K562 (cell line): ENCODE data around the gene DISC1. TPM values are rescaled to one million over a fixed set of nuclear protein-coding genes. Genes with fewer than 3 reads are reported as not detected.

Experiments used
- ATAC-seq: fragments of 200-7000 bp; cut with Tn5 transposase; 3 replicates; pipeline ENCODE4 v1.9.1; 2020; ENCODE audit warnings: moderate library complexity
- BruUV-seq: library from RNA; stranded (reverse); fragments of 400-500 nt; replicated peaks from 2 replicates; lab custom pipeline; 2021; lab: Mats Ljungman, UMichigan
- CTCF ChIA-PET: fragments of 300-600 bp; formaldehyde crosslinking; extraction: SDS; loops from one replicate; lab custom pipeline; 2021; ENCODE audit warnings: low intra/inter-chr PET ratio; lab: Yijun Ruan, JAX
- POLR2A ChIA-PET: fragments of 300-600, 350-650 bp; sonication (Branson Sonifier 250); formaldehyde crosslinking; extraction: SDS; loops from one replicate; lab custom pipeline; 2021; ENCODE audit warnings: antibody characterized with exemption, inconsistent platforms; lab: Yijun Ruan, JAX
- DNase-seq, 4 experiments: peaks; one replicate each; pipeline versions ENCODE4 v3.0.0 to v3.0.0-alpha.2; 2011 to 2018; ENCODE audit warnings: low spot score in 3 of 4, mixed read lengths in 3 of 4; ENCODE audit errors: extremely low read depth in 1 of 4
- FAIRE-seq: peaks from 2 replicates; lab custom pipeline; 2011; peaks lifted over from hg19 to GRCh38; lab: Jason Lieb, UNC
- H2AFZ ChIP-seq: 2 replicates; pipeline ENCODE4 v1.6.0; 2011; ENCODE audit warnings: low read depth, low read length, control low read depth, inconsistent platforms
- H3K27ac ChIP-seq: fragments of 200-600 bp; 3 replicates; pipeline ENCODE4 v1.8.0; 2011; ENCODE audit warnings: low read depth, mild to moderate bottlenecking, control low read depth, inconsistent platforms, low read length, moderate library complexity, mixed read lengths; ENCODE audit errors: extremely low read depth
- H3K27me3 ChIP-seq, 2 experiments: fragments of 300-600 bp in 1 of 2; 2 replicates in 1 of 2; 3 replicates in 1 of 2; pipeline versions ENCODE4 v1.6.0 to v1.8.0; 2011; ENCODE audit warnings: inconsistent platforms in 2 of 2, low read length in 2 of 2, mild to moderate bottlenecking in 1 of 2, mixed read lengths in 1 of 2, moderate library complexity in 1 of 2; ENCODE audit not compliant: control insufficient read depth in 2 of 2, insufficient read depth in 2 of 2
- H3K36me3 ChIP-seq: fragments of 300-600 bp; 3 replicates; pipeline ENCODE4 v1.8.0; 2011; ENCODE audit warnings: mild to moderate bottlenecking, low read length, inconsistent platforms; ENCODE audit not compliant: control insufficient read depth, insufficient read depth
- H3K4me1 ChIP-seq, 2 experiments: fragments of 200-600 bp in 1 of 2; replicated peaks in 1 of 2; 2 replicates in 1 of 2; 3 replicates in 1 of 2; pipeline versions ENCODE4 v1.5.1 to v1.8.0; 2011; ENCODE audit warnings: inconsistent platforms in 2 of 2, low read length in 2 of 2, mild to moderate bottlenecking in 1 of 2, mixed read lengths in 1 of 2, moderate library complexity in 1 of 2; ENCODE audit not compliant: control insufficient read depth in 2 of 2, insufficient read depth in 2 of 2
- H3K4me2 ChIP-seq: 2 replicates; pipeline ENCODE4 v1.6.1; 2011; ENCODE audit warnings: low read length, control low read depth, inconsistent platforms, mixed read lengths; ENCODE audit not compliant: insufficient read depth
- H3K4me3 ChIP-seq: fragments of 200-600 bp; sonication (generic), shearing (Covaris generic); 2 replicates; pipeline ENCODE4 v1.5.1; 2016; ENCODE audit warnings: control low read depth, inconsistent platforms
- H3K79me2 ChIP-seq: fragments of 200-600 bp; 3 replicates; pipeline ENCODE4 v1.8.0; 2011; ENCODE audit warnings: low read length, inconsistent platforms; ENCODE audit not compliant: control insufficient read depth, insufficient read depth
- H3K9ac ChIP-seq, 2 experiments: 2 replicates each; pipeline versions ENCODE4 v1.6.0 to v1.6.1; 2011; ENCODE audit warnings: low read depth in 2 of 2, low read length in 2 of 2, control low read depth in 1 of 2, inconsistent platforms in 1 of 2, mild to moderate bottlenecking in 1 of 2, mixed read lengths in 1 of 2; ENCODE audit not compliant: insufficient read depth in 1 of 2
- H3K9me1 ChIP-seq: one replicate; pipeline ENCODE4 v1.6.0; 2011; ENCODE audit warnings: inconsistent platforms, mild to moderate bottlenecking, low read length, moderate library complexity; ENCODE audit not compliant: control insufficient read depth, insufficient read depth
- H3K9me3 ChIP-seq: replicated peaks from 2 replicates; pipeline ENCODE4 v1.5.1; 2011; ENCODE audit warnings: low read depth, low read length, inconsistent platforms; ENCODE audit not compliant: control insufficient read depth, insufficient read depth
- H4K20me1 ChIP-seq: replicated peaks from 2 replicates; pipeline ENCODE4 v1.6.1; 2011; ENCODE audit warnings: low read length, inconsistent platforms, mixed read lengths; ENCODE audit not compliant: control insufficient read depth, insufficient read depth
- CBFA2T3 ChIP-seq: fragments of 450-650 bp; IDR thresholded peaks from 2 replicates; pipeline ENCODE4 v1.6.1; 2017
- DDX20 ChIP-seq: fragments of 450-650 bp; IDR thresholded peaks from 2 replicates; pipeline ENCODE4 v1.6.1; 2016; ENCODE audit warnings: missing genetic modification characterization, low read depth, mild to moderate bottlenecking, missing compliant biosample characterization, moderate library complexity
- HMGXB4 ChIP-seq: sonication (generic); formaldehyde crosslinking; IDR thresholded peaks from 2 replicates; pipeline ENCODE4 v1.8.1; 2023; ENCODE audit warnings: mild to moderate bottlenecking, missing genetic modification reagents
- IRF1 ChIP-seq: sonication (generic); formaldehyde crosslinking; IDR thresholded peaks from 2 replicates; pipeline ENCODE4 v1.8.0; 2022; ENCODE audit warnings: missing genetic modification reagents, mild to moderate bottlenecking, borderline replicate concordance
- NFIC ChIP-seq: fragments of 450-650 bp; IDR thresholded peaks from 2 replicates; pipeline ENCODE4 v1.6.1; 2017; ENCODE audit warnings: mild to moderate bottlenecking, inconsistent platforms
- PHF8 ChIP-seq: fragments of 200-600 bp; sonication (generic); IDR thresholded peaks from 2 replicates; pipeline ENCODE4 v1.6.1; 2012; ENCODE audit warnings: mixed run types, mild to moderate bottlenecking, inconsistent platforms, low read length, moderate library complexity, borderline replicate concordance
- ZNF644 ChIP-seq: fragments of 200-800 bp; sonication (Bioruptor generic); IDR thresholded peaks from 2 replicates; pipeline ENCODE4 v1.6.1; 2016; ENCODE audit warnings: low read depth, missing genetic modification characterization, missing compliant biosample characterization
- whole genome bisulfite sequencing: fragments of 100-300 bp; shearing (Covaris generic); methylation state at CpG from one replicate; pipeline ENCODE4 v1.1.6; 2016; ENCODE audit warnings: low coverage, mixed read lengths; ENCODE audit not compliant: insufficient coverage; ENCODE audit errors: missing lambda C conversion rate; 5-methylcytosine and 5-hydroxymethylcytosine counted together
- in situ Hi-C: fragments of 300-500 bp; cut with MboI; formaldehyde crosslinking; loops from 4 replicates; pipeline ENCODE4 v1.15.0; 2018; ENCODE audit warnings: inconsistent platforms, mixed read lengths
- intact Hi-C: fragments of 100-400 bp; cut with micrococcal nuclease; formaldehyde crosslinking; loops from 2 replicates; pipeline ENCODE4 v1.14.2; 2022
- polyA plus RNA-seq, 8 experiments: library from polyadenylated mRNA; depleted of rRNA in 4 of 8; stranded (reverse) in 5 of 8; unstranded in 3 of 8; fragments of >200 nt; fragmentation: Nextera tagmentation in 2 of 8; fragmentation: Illumina TruSeq in 1 of 8; extraction: Ambion mirVana in 2 of 8; extraction: Trizol in 1 of 8; gene quantifications; 2 replicates each; pipeline versions ENCODE4 v1.2.1 to v1.2.3, GENCODE V29; 2011 to 2014; ENCODE audit warnings: inconsistent platforms in 1 of 8, missing spikeins in 1 of 8
- total RNA-seq, 7 experiments: library from RNA; depleted of rRNA in 6 of 7; stranded (reverse); fragments of >200 nt in 6 of 7; fragmentation: Illumina TruSeq in 2 of 7; extraction: Trizol in 2 of 7; gene quantifications; 2 replicates each; pipeline versions ENCODE4 v1.2.1 to v1.2.3, GENCODE V29; 2011 to 2021; ENCODE audit warnings: low replicate concordance in 1 of 7

The DISC1 gene
- total and polyA plus RNA-seq, 9 of the 15 experiments (the other 6 are each of a cell fraction or from before 2014, with no cell fraction given): 0.01 to 0.11 (median 0.08) TPM; not detected in 1

- Histone ChIP-seq H3K9me3 (no peaks in the 10 kb centered on the region), H3K4me3 (no peak overlapping the region), H2AFZ (no peak overlapping the region), H3K4me1 (no peaks in the 10 kb centered on the region), H3K9me1 (no peaks in the 10 kb centered on the region), H3K27ac (no peak overlapping the region), H3K9ac (no peak overlapping the region), H3K36me3 (no peaks in the 10 kb centered on the region; the same call in 2 of the 3 replicates), H3K27me3 (peaks cover 4 to 8% of the 10 kb centered on the region in 2 experiments; a peak in 2 of 5 replicates), H3K4me2 (no peak overlapping the region), H3K79me2 (no peaks in the 10 kb centered on the region), H4K20me1 (no peaks in the 10 kb centered on the region)
- in situ Hi-C loops (no loop called here), intact Hi-C loops (no loop called here)
- BruUV-seq: no TSS peak
- ATAC-seq (no peak), DNase-seq (peak in 1 of 4 experiments; percentile 4), FAIRE-seq (no peak)
- POLR2A ChIA-PET: no interaction called here
- 8% methylated on average over 13 of the region's 14 CpGs for WGBS
- CTCF ChIA-PET: no interaction called here
- TF ChIP-seq DDX20 (no peak), NFIC (peak; percentile 51), ZNF644 (tag) (no peak), PHF8 (no peak), CBFA2T3 (peak; percentile 23; the same call in 1 of the 2 replicates), HMGXB4 (CRISPR knock-in tag) (no peak), IRF1 (CRISPR knock-in tag) (no peak)
These were observed 209.8 kb downstream of the DISC1 start for GRCh38 chr1:231836227-231836893.
